ENCODE measurements around the gene ZNF436. TPM values are rescaled to one million over a fixed set of nuclear protein-coding genes. Genes with fewer than 3 reads are reported as not detected.
"Not testable (repeated sequence)": the region's sequence is repeated elsewhere in the genome, so short reads cannot be mapped to it uniquely, and the experiment has no call there.

ZNF436 gene
- total RNA-seq, 1 donor from 2014 or later = 15.4 TPM

- Histone ChIP-seq H3K27me3 (no peaks in the 10 kb centered on the region), H3K79me2 (ENCODE audit: low read depth) (peaks cover 96% of the 10 kb centered on the region), H3K9me3 (ENCODE audit: low read depth) (no peaks in the 10 kb centered on the region), H3K9ac (no peak overlapping the region), H3K4me3 (no peak overlapping the region), H3K4me1 (no peaks in the 10 kb centered on the region), H3K4me2 (no peak overlapping the region), H2AFZ (replicated peaks) (no peak overlapping the region), H3K36me3 (peaks cover 59% of the 10 kb centered on the region), H4K20me1 (ENCODE audit: low read depth) (peaks cover 96% of the 10 kb centered on the region), H3F3A (ENCODE audit: low read depth) (peaks cover 28% of the 10 kb centered on the region), H3K27ac (no peak overlapping the region)
- TF ChIP-seq EZH2 (IDR thresholded peaks at IDR 0.05) (no peak), EZH2phosphoT487 (IDR thresholded peaks at IDR 0.05) (no peak), CTCF (IDR thresholded peaks at IDR 0.05) (no peak)
- no peak for DNase-seq (ENCODE audit: low spot score)
- H3K4me3 Mint-ChIP-seq = no peak overlapping the region
- H3K27ac Mint-ChIP-seq = no peak overlapping the region
- H3K27me3 Mint-ChIP-seq (ENCODE audit: insufficient read depth, low read depth) = no peaks in the 10 kb centered on the region
- no peaks in the 10 kb centered on the region for H3K4me1 Mint-ChIP-seq
- H3K9me3 Mint-ChIP-seq = no peaks in the 10 kb centered on the region
- peaks cover 51% of the 10 kb centered on the region for H3K36me3 Mint-ChIP-seq
These were observed 46.9 kb downstream of the ZNF436 start for GRCh38 chr1:23322770-23323169.

- H3K27me3 Mint-ChIP-seq (ENCODE audit: insufficient read depth, low read depth); DNase-seq (ENCODE audit: low spot score); H3K9ac ChIP-seq; H3K27ac Mint-ChIP-seq; H3K4me3 Mint-ChIP-seq; H3K4me1 Mint-ChIP-seq; H3K9me3 ChIP-seq (ENCODE audit: low read depth); H3K9me3 Mint-ChIP-seq; H3K27me3 ChIP-seq; H3K4me1 ChIP-seq; H3K4me2 ChIP-seq; H3K4me3 ChIP-seq; H2AFZ ChIP-seq (replicated peaks): not testable (repeated sequence)
- H3K36me3 Mint-ChIP-seq = peaks cover 30% of the 10 kb centered on the region
- Histone ChIP-seq H3K79me2 (ENCODE audit: low read depth) (peaks cover 65% of the 10 kb centered on the region), H3F3A (ENCODE audit: low read depth) (peaks cover 57% of the 10 kb centered on the region), H3K36me3 (peaks cover 39% of the 10 kb centered on the region), H3K27ac (peak overlapping the region; percentile 11), H4K20me1 (ENCODE audit: low read depth) (peaks cover 64% of the 10 kb centered on the region)
These were observed 59.4 kb downstream of the ZNF436 start for GRCh38 chr1:23310280-23310679.

Other genes with a start within 250 kb of the ZNF436 start
- gene LUZP1, start 201.0 kb downstream of the ZNF436 start, total RNA-seq (ENCODE audit: low replicate concordance) = 38.0 and 39.1 TPM in 2 replicates
- 1.1 and 2.0 TPM in 2 replicates for gene HTR1D, start 152.3 kb downstream of the ZNF436 start, total RNA-seq (ENCODE audit: low replicate concordance)
- 231 and 317 TPM in 2 replicates for gene HNRNPR, start 25.6 kb downstream of the ZNF436 start, total RNA-seq (ENCODE audit: low replicate concordance)
- 0.53 and 0.54 TPM in 2 replicates for gene TCEA3, start 54.9 kb upstream of the ZNF436 start, total RNA-seq (ENCODE audit: low replicate concordance)
- gene ASAP3, start 114.3 kb upstream of the ZNF436 start, total RNA-seq (ENCODE audit: low replicate concordance) = 3.9 and 8.7 TPM in 2 replicates
- 3.4 and 7.0 TPM in 2 replicates for gene E2F2, start 161.4 kb upstream of the ZNF436 start, total RNA-seq (ENCODE audit: low replicate concordance)
- 99.9 and 235 TPM in 2 replicates for gene ID3, start 189.7 kb upstream of the ZNF436 start, total RNA-seq (ENCODE audit: low replicate concordance)